ENCODE data around the gene GABRB1. TPM values are rescaled to one million over a fixed set of nuclear protein-coding genes. Genes with fewer than 3 reads are reported as not detected.

The GABRB1 gene
- polyA plus RNA-seq, 3 donors: not detected

DNA sequence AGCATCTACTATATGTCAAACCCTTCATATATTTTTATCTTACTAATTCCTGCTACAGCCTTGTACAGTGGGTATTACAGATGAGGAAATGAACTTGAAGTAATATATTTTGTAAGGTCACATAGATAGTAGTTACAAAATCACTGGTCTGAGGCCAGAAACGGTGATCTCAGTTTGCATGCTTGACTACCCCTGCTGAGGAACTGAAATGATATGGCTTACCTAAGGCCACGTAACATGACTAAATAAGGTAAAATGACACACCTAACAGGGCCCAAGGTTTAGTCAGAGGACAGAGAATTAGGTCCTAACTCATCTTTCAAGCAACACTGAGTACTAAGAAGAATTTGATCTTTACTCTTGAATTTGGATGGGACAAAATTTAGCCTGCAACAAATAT is 433.6 kb downstream of the GABRB1 start:
- intact Hi-C loops (cut with micrococcal nuclease): no loop called here
- peaks cover 5% of the 10 kb centered on the region for H4K20me1 ChIP-seq (ENCODE audit: insufficient read depth, low read length)
- H3K79me2 ChIP-seq (ENCODE audit: insufficient read depth, low read length): peaks cover 34% of the 10 kb centered on the region
- H3K4me2 ChIP-seq (replicated peaks; ENCODE audit: extremely low read depth, low read length, poor library complexity, severe bottlenecking): no peak overlapping the region
- H3K9me3 Mint-ChIP-seq: no peaks in the 10 kb centered on the region
- H3K36me3 ChIP-seq (replicated peaks in 1 of 2; ENCODE audit: control insufficient read depth in 1 of 2, insufficient read depth in 2 of 2, low read length in 2 of 2): peaks cover 0 to 1% of the 10 kb centered on the region in 2 donors
- no peak overlapping the region for H3K4me3 ChIP-seq (replicated peaks in 1 of 3; ENCODE audit: low read depth in 2 of 3, low read length in 3 of 3)
- peaks cover 0 to under 1% of the 10 kb centered on the region in 2 donors for H3K36me3 Mint-ChIP-seq
- peaks cover 37% of the 10 kb centered on the region for H3K4me1 Mint-ChIP-seq
- no peaks in the 10 kb centered on the region for H3K9me3 ChIP-seq (replicated peaks in 1 of 2; ENCODE audit: control insufficient read depth in 1 of 2, insufficient read depth in 1 of 2, low read length in 2 of 2)
- TF ChIP-seq, protein P1, sequence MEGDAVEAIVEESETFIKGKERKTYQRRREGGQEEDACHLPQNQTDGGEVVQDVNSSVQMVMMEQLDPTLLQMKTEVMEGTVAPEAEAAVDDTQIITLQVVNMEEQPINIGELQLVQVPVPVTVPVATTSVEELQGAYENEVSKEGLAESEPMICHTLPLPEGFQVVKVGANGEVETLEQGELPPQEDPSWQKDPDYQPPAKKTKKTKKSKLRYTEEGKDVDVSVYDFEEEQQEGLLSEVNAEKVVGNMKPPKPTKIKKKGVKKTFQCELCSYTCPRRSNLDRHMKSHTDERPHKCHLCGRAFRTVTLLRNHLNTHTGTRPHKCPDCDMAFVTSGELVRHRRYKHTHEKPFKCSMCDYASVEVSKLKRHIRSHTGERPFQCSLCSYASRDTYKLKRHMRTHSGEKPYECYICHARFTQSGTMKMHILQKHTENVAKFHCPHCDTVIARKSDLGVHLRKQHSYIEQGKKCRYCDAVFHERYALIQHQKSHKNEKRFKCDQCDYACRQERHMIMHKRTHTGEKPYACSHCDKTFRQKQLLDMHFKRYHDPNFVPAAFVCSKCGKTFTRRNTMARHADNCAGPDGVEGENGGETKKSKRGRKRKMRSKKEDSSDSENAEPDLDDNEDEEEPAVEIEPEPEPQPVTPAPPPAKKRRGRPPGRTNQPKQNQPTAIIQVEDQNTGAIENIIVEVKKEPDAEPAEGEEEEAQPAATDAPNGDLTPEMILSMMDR (IDR thresholded peaks at IDR 0.05): no peak
- no peak overlapping the region for H3K9ac ChIP-seq (ENCODE audit: insufficient read depth, low read length, poor library complexity, severe bottlenecking)
- no peak overlapping the region for H3K4me3 Mint-ChIP-seq
- no peaks in the 10 kb centered on the region for H3K27me3 Mint-ChIP-seq (ENCODE audit: low read depth in 3 of 3)
- peak in 1 of 3 donors; percentile 34 for DNase-seq
- WGBS (ENCODE audit: insufficient coverage): no CpG with 5 or more reads among the region's 2 CpGs
- peak overlapping the region; percentile 1 for H2AFZ ChIP-seq (ENCODE audit: insufficient read depth, low read depth, low read length, poor library complexity, severe bottlenecking)
- no peaks in the 10 kb centered on the region for H3K27me3 ChIP-seq (ENCODE audit: control insufficient read depth in 2 of 2, insufficient read depth in 2 of 2, low read length in 2 of 2)
- peak overlapping the region in 1 of 2 donors; percentile 89 for H3K27ac ChIP-seq (ENCODE audit: low read depth in 1 of 2, low read length in 2 of 2)
- peak overlapping the region in 4 of 7 donors; percentile 32 to 81 (median 52) for H3K27ac Mint-ChIP-seq
- peaks cover 23 to 49% of the 10 kb centered on the region in 2 donors for H3K4me1 ChIP-seq (ENCODE audit: control insufficient read depth in 1 of 2, insufficient read depth in 2 of 2, low read length in 2 of 2)

DNA sequence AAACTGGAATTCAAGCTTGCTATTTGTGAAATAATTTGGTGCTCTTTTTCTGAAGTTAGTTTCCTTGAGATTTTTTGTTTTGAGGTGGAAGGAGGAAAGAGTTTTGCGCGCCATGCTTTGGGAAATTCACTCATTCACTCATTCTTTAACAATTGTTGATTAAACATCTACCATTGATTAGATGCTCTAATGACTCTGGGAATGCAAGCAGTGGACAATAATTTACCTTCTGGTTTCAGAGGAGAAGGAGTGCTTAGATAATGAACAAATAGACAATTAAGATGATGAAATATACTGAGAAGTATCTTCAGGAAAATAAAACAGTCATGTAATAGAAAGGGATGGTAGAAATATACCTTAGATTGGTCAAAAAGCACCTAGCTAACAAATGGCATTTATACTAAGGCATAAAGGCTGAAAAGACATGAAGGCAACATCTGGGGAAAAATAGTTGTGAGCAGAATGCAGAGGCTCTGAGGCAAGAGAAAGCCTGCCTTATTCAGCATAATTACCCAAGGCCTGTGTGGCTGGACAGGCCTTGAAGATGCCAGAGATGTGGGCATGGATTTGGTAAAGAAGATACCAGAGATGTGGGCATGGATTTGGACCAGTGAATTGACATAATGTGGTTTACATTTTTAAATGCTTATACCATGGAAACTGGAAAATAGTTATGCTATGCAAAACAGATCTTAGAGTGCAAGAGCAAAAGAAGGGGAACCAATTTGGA is 434.9 kb downstream of the GABRB1 start:
- H3K4me1 ChIP-seq (ENCODE audit: control insufficient read depth in 1 of 2, insufficient read depth in 2 of 2, low read length in 2 of 2): peaks cover 21 to 41% of the 10 kb centered on the region in 2 donors
- H3K79me2 ChIP-seq (ENCODE audit: insufficient read depth, low read length): peaks cover 23% of the 10 kb centered on the region
- H3K4me3 ChIP-seq (replicated peaks in 1 of 3; ENCODE audit: low read depth in 2 of 3, low read length in 3 of 3): no peak overlapping the region
- H4K20me1 ChIP-seq (ENCODE audit: insufficient read depth, low read length): no peaks in the 10 kb centered on the region
- intact Hi-C loops (cut with micrococcal nuclease): no loop called here
- H3K27ac ChIP-seq (ENCODE audit: low read depth in 1 of 2, low read length in 2 of 2): peak overlapping the region in 1 of 2 donors; percentile 89
- H3K9me3 ChIP-seq (replicated peaks in 1 of 2; ENCODE audit: control insufficient read depth in 1 of 2, insufficient read depth in 1 of 2, low read length in 2 of 2): no peaks in the 10 kb centered on the region
- H3K9me3 Mint-ChIP-seq: no peaks in the 10 kb centered on the region
- H3K4me1 Mint-ChIP-seq: peaks cover 28% of the 10 kb centered on the region
- WGBS (ENCODE audit: insufficient coverage): no CpG with 5 or more reads among the region's 2 CpGs
- H2AFZ ChIP-seq (ENCODE audit: insufficient read depth, low read depth, low read length, poor library complexity, severe bottlenecking): no peak overlapping the region
- no peaks in the 10 kb centered on the region for H3K36me3 Mint-ChIP-seq
- peak overlapping the region in 2 of 7 donors; percentile 14 to 46 for H3K27ac Mint-ChIP-seq
- H3K36me3 ChIP-seq (replicated peaks in 1 of 2; ENCODE audit: control insufficient read depth in 1 of 2, insufficient read depth in 2 of 2, low read length in 2 of 2): no peaks in the 10 kb centered on the region
- DNase-seq: no peak
- no peak overlapping the region for H3K9ac ChIP-seq (ENCODE audit: insufficient read depth, low read length, poor library complexity, severe bottlenecking)
- no peaks in the 10 kb centered on the region for H3K27me3 ChIP-seq (ENCODE audit: control insufficient read depth in 2 of 2, insufficient read depth in 2 of 2, low read length in 2 of 2)
- no peak overlapping the region for H3K4me2 ChIP-seq (replicated peaks; ENCODE audit: extremely low read depth, low read length, poor library complexity, severe bottlenecking)
- no peak overlapping the region for H3K4me3 Mint-ChIP-seq
- H3K27me3 Mint-ChIP-seq (ENCODE audit: low read depth in 3 of 3): no peaks in the 10 kb centered on the region
- TF ChIP-seq, protein P1 (IDR thresholded peaks at IDR 0.05): no peak
